HepG2 (cell line): ENCODE data around the gene NANOG.

Experiments
- CTCF ChIP-seq: sonication (generic); formaldehyde crosslinking; IDR thresholded peaks from 2 replicates; pipeline ENCODE4 v1.5.0; 2020; ENCODE audit warnings: mild to moderate bottlenecking, missing genetic modification reagents, moderate library complexity
- RAD51 ChIP-seq: fragments of 450-650 bp; IDR thresholded peaks from 2 replicates; pipeline ENCODE4 v1.6.1; 2016; ENCODE audit warnings: borderline replicate concordance
- SNAPC2 ChIP-seq: sonication (generic); formaldehyde crosslinking; IDR thresholded peaks from 2 replicates; pipeline ENCODE4 v1.8.1; 2022; ENCODE audit warnings: mild to moderate bottlenecking, missing genetic modification reagents
- STAT6 ChIP-seq: sonication (generic); formaldehyde crosslinking; IDR thresholded peaks from 2 replicates; pipeline ENCODE4 v1.4.0; 2020; ENCODE audit warnings: missing genetic modification reagents, mild to moderate bottlenecking, borderline replicate concordance
- ZMYM3 ChIP-seq: sonication (generic); formaldehyde crosslinking; IDR thresholded peaks from 2 replicates; pipeline ENCODE4 v1.5.1; 2020; ENCODE audit warnings: mild to moderate bottlenecking, missing genetic modification reagents
- ZNF10 ChIP-seq: sonication (generic); formaldehyde crosslinking; IDR thresholded peaks from 2 replicates; pipeline ENCODE4 v1.4.0; 2020; ENCODE audit warnings: mild to moderate bottlenecking, low read depth, missing genetic modification reagents, borderline replicate concordance

GRCh38 chr12:7748852-7749251, 40.4 kb upstream of the NANOG start:
- no peak for TF ChIP-seq ZMYM3 (CRISPR knock-in tag)
- no peak for TF ChIP-seq CTCF (CRISPR knock-in tag)
- no peak for TF ChIP-seq STAT6 (CRISPR knock-in tag)
- TF ChIP-seq ZNF10 (CRISPR knock-in tag), result no peak
- no peak for TF ChIP-seq RAD51
- TF ChIP-seq SNAPC2 (CRISPR knock-in tag), result no peak
